Ascending aorta (tissue), 2 donors: ENCODE measurements around the gene ACBD6. TPM values are rescaled to one million over a fixed set of nuclear protein-coding genes. Genes with fewer than 3 reads are reported as not detected.

Experiments
- DNase-seq, 2 donors: peaks; one replicate each; pipeline ENCODE4 v3.0.0-alpha.2; 2019; ENCODE audit warnings: low spot score in 2 of 2
- H3K27ac ChIP-seq, 2 donors: fragments of 200-600 bp; sonication (generic); one replicate each; pipeline ENCODE4 v1.5.1; 2016 to 2017; ENCODE audit warnings: mild to moderate bottlenecking in 1 of 2
- H3K27me3 ChIP-seq: fragments of 200-600 bp; sonication (generic); one replicate; pipeline ENCODE4 v1.5.1; 2017
- H3K36me3 ChIP-seq, 2 donors: fragments of 200-600 bp; sonication (generic); one replicate each; pipeline ENCODE4 v1.5.1; 2016
- H3K4me1 ChIP-seq, 2 donors: fragments of 200-600 bp; sonication (generic); one replicate each; pipeline ENCODE4 v1.5.1; 2016 to 2017; ENCODE audit warnings: mild to moderate bottlenecking in 1 of 2
- H3K4me3 ChIP-seq, 2 donors: fragments of 200-600 bp; sonication (generic); one replicate each; pipeline ENCODE4 v1.5.1; 2016 to 2017; ENCODE audit warnings: mild to moderate bottlenecking in 1 of 2
- H3K9me3 ChIP-seq, 2 donors: fragments of 200-600 bp; sonication (generic); one replicate each; pipeline ENCODE4 v1.5.1; 2016
- intact Hi-C: fragments of 100-400 bp; cut with DNase I; formaldehyde crosslinking; loops from one replicate; pipeline ENCODE4 v1.15.1; 2023
- total RNA-seq: library from RNA; depleted of rRNA; stranded (reverse); fragments of >200 nt; gene quantifications from one replicate; pipeline ENCODE4 v1.1.0, GENCODE V29; 2016
- TF ChIP-seq, protein P1 (sequence below), 3 experiments: fragments of 200-600 bp in 2 of 3; fragments of 450-650 bp in 1 of 3; sonication (generic) in 2 of 3; IDR thresholded peaks; one replicate each; pipeline ENCODE4 v1.5.1; 2016 to 2019; ENCODE audit warnings: antibody characterized with exemption in 3 of 3, mild to moderate bottlenecking in 1 of 3, moderate library complexity in 1 of 3

ACBD6 gene
- total RNA-seq, 1 donor from 2014 or later, result 67.7 TPM

DNA sequence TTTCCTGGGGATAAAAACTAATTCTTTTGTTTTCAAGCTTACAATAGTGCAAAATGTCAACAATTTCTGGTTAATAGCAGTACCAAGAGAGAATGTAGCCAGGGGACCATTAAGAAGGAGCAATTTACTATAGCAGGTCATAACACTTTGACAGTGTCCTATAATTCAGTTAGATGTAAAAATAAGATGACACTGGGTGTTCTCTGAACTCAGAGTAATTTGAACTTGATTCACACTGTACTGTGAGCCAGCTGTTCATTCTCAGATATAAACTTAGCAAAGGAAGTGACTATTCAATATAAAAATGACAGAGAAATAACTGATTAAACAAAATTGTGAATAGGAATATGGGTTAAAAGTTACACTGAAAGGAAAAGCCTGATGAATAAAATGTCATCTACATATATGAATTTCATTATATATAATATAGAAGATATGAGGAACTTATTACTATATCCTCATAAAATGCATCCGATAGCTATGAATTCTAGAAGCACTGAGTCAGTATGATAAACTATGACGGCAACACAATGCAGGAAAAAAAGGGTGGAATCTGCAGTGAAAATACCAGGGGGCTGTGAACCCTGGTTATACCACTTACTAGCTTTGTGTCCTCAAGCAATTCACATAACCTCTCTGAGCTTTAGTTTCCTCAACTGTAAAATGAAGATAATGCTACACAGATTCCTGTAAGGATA, 135.9 kb downstream of the ACBD6 start:
- no peak overlapping the region for H3K4me3 ChIP-seq
- TF ChIP-seq, protein P1, sequence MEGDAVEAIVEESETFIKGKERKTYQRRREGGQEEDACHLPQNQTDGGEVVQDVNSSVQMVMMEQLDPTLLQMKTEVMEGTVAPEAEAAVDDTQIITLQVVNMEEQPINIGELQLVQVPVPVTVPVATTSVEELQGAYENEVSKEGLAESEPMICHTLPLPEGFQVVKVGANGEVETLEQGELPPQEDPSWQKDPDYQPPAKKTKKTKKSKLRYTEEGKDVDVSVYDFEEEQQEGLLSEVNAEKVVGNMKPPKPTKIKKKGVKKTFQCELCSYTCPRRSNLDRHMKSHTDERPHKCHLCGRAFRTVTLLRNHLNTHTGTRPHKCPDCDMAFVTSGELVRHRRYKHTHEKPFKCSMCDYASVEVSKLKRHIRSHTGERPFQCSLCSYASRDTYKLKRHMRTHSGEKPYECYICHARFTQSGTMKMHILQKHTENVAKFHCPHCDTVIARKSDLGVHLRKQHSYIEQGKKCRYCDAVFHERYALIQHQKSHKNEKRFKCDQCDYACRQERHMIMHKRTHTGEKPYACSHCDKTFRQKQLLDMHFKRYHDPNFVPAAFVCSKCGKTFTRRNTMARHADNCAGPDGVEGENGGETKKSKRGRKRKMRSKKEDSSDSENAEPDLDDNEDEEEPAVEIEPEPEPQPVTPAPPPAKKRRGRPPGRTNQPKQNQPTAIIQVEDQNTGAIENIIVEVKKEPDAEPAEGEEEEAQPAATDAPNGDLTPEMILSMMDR (IDR thresholded peaks at IDR 0.05), result no peak
- H3K4me1 ChIP-seq, result no peaks in the 10 kb centered on the region
- H3K27ac ChIP-seq, result no peak overlapping the region
- DNase-seq, result no peak
- H3K27me3 ChIP-seq, result no peaks in the 10 kb centered on the region
- no peaks in the 10 kb centered on the region for H3K9me3 ChIP-seq
- H3K36me3 ChIP-seq, result no peaks in the 10 kb centered on the region
- intact Hi-C loops, result no loop called here

DNA sequence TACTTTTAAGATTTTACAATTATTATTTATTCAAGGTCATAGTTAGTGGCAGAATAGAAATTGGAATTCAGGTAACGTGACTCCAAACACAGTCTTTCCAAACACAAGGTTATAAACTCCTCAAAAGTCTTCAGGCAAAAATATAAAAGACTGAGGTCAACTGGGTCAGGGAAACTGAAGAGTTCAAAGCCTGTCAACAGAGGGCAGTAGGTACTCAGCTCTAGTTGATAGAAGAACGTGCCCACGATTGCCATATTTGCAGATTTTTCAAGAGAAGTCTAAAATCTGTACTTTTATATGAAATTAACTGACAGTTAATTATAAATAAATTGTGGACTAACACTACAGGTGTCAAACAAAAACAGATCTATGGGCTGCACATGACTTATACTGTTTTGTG, 137.3 kb downstream of the ACBD6 start:
- peaks cover 0 to 2% of the 10 kb centered on the region in 2 donors for H3K4me1 ChIP-seq
- intact Hi-C loops, result no loop called here
- H3K36me3 ChIP-seq, result no peaks in the 10 kb centered on the region
- TF ChIP-seq, protein P1 (IDR thresholded peaks at IDR 0.05), result no peak
- H3K9me3 ChIP-seq, result no peaks in the 10 kb centered on the region
- no peak overlapping the region for H3K27ac ChIP-seq
- H3K27me3 ChIP-seq, result no peaks in the 10 kb centered on the region
- no peak for DNase-seq
- H3K4me3 ChIP-seq, result no peak overlapping the region

DNA sequence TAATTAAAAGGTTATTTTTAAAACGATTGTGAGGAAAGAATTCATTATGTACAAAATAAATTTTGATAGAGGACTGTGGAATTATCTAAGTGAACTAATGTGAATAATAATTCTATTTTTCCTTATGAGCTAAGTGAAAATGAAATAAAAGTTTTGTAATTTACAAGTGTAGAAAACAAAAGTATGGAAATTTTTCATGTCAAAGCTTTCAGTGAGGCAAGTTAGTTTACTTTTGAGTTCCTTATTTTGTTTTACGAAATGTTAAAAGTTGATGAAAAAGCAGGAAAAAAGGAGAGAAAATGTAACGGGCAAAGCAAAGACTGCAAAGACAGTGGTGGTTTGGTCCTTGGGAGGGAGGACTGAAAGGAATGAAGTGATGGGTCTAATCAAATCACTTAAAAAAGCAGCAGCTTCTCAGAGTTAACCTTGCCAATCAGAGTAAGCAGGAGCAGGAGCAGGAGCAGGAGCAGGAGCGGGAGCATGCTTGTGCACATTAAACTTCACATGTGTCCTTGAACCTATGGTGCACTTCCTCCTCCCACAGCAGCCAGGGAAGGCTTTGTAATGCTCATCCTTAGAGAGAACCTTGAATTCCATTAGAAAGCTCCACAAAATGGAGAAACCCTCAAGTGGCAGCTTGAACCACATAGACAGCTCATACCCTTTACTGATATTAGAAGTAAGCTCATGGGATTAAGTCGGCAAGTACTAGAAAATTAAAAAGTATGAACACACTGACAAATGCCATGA, 139.0 kb downstream of the ACBD6 start:
- H3K27me3 ChIP-seq, result no peaks in the 10 kb centered on the region
- no peaks in the 10 kb centered on the region for H3K36me3 ChIP-seq
- H3K9me3 ChIP-seq, result no peaks in the 10 kb centered on the region
- intact Hi-C loops, result no loop called here
- TF ChIP-seq, protein P1 (IDR thresholded peaks at IDR 0.05), result no peak
- H3K4me1 ChIP-seq, result peaks cover 0 to 2% of the 10 kb centered on the region in 2 donors
- no peak for DNase-seq
- no peak overlapping the region for H3K27ac ChIP-seq
- no peak overlapping the region for H3K4me3 ChIP-seq

DNA sequence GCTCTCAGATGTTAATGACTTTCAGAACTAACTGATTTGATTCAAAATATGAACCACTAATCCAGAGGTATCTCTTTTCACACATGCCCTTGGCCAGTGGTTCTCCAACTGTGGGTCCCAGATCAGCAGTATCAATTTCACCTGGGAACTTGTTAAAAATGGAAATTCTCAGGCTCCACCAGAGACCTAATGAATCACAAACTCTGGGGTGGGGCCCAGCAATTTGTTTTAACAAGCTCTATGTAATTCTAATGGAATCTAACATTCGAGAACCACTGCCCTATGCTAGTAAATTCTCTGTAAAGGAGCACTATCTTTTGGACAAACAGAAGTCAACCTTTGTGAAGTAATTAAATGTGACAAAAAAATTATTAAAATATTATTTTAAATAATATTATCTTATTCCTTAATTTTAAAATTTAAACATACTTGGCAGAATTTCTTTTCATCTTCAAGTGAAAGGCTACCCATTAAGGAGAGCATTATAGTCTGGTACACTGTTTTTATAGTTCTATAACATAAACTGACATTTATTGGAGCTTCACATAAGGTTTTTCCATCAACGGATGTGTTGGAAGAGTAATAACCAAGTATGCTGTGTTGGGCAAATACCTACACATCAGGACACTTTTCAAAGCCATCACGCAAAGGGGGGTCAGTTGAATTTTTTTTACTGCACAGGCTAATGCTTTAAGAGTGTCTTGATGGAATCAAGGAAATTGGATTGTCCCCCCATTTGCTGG, 141.9 kb downstream of the ACBD6 start:
- Histone ChIP-seq H3K9me3 (no peaks in the 10 kb centered on the region), H3K36me3 (no peaks in the 10 kb centered on the region), H3K27me3 (no peaks in the 10 kb centered on the region), H3K27ac (no peak overlapping the region), H3K4me3 (no peak overlapping the region), H3K4me1 (peaks cover 0 to 2% of the 10 kb centered on the region in 2 donors)
- DNase-seq, result no peak
- intact Hi-C loops, result no loop called here
- TF ChIP-seq, protein P1 (IDR thresholded peaks at IDR 0.05), result no peak

DNA sequence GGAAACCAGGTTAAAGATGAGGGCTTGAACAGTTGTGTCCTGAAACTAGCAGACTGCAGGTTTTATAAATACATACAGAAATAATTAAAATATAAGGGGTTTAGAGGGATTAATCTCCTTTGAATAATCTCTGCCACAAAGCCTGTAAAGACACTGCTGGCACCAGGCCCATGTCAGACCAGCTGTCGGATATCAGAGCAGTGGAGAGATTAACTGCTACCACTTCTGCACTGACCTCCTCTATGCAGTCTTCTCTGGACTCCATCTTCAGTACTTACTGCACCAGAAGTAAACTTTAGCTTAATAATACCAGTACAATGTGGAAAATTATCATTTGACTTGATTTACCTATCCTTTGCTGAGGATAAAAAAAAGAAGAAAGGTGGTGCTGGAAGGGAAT, 143.7 kb downstream of the ACBD6 start:
- Histone ChIP-seq H3K27me3 (no peaks in the 10 kb centered on the region), H3K36me3 (no peaks in the 10 kb centered on the region), H3K4me1 (peaks cover 0 to 2% of the 10 kb centered on the region in 2 donors), H3K27ac (no peak overlapping the region), H3K9me3 (no peaks in the 10 kb centered on the region), H3K4me3 (no peak overlapping the region)
- no peak for DNase-seq
- intact Hi-C loops, result no loop called here
- TF ChIP-seq, protein P1 (IDR thresholded peaks at IDR 0.05), result no peak
